HepG2 (cell line): ENCODE data around the gene ZNF281. TPM values are rescaled to one million over a fixed set of nuclear protein-coding genes. Genes with fewer than 3 reads are reported as not detected.
A peak's percentile ranks its signal among the peaks of the same experiment; 100 is the strongest.

ENCODE experiments used
- ARNTL ChIP-seq: sonication (generic); formaldehyde crosslinking; IDR thresholded peaks from 2 replicates; pipeline ENCODE4 v1.4.0; 2020; ENCODE audit warnings: mild to moderate bottlenecking, missing genetic modification reagents
- CC2D1A ChIP-seq: sonication (generic); formaldehyde crosslinking; IDR thresholded peaks from 2 replicates; pipeline ENCODE4 v1.8.1; 2023; ENCODE audit warnings: mild to moderate bottlenecking, missing genetic modification reagents
- DRAP1 ChIP-seq: IDR thresholded peaks from 2 replicates; pipeline ENCODE4 v1.6.1; 2016; ENCODE audit warnings: missing genetic modification reagents, missing compliant biosample characterization
- HINFP ChIP-seq: sonication (generic); formaldehyde crosslinking; IDR thresholded peaks from 2 replicates; pipeline ENCODE4 v1.4.0; 2020; ENCODE audit warnings: low read depth, mild to moderate bottlenecking, missing genetic modification reagents
- JUND ChIP-seq: sonication (generic); formaldehyde crosslinking; IDR thresholded peaks from 2 replicates; pipeline ENCODE4 v1.8.0; 2022; ENCODE audit warnings: mild to moderate bottlenecking, missing genetic modification reagents
- RAD51 ChIP-seq: fragments of 450-650 bp; IDR thresholded peaks from 2 replicates; pipeline ENCODE4 v1.6.1; 2016; ENCODE audit warnings: borderline replicate concordance
- SNAI1 ChIP-seq: sonication (generic); formaldehyde crosslinking; IDR thresholded peaks from 2 replicates; pipeline ENCODE4 v1.5.0; 2020; ENCODE audit warnings: mild to moderate bottlenecking, missing genetic modification reagents, borderline replicate concordance
- ZBTB20 ChIP-seq: sonication (generic); formaldehyde crosslinking; IDR thresholded peaks from 2 replicates; pipeline ENCODE4 v1.8.1; 2023; ENCODE audit warnings: missing genetic modification reagents, low read depth, mild to moderate bottlenecking, borderline replicate concordance
- ZC3H4 ChIP-seq: sonication (generic); formaldehyde crosslinking; IDR thresholded peaks from 2 replicates; pipeline ENCODE4 v1.4.0; 2020; ENCODE audit warnings: missing genetic modification reagents, borderline replicate concordance
- ZNF234 ChIP-seq: sonication (generic); formaldehyde crosslinking; conservative IDR thresholded peaks from 2 replicates; pipeline ENCODE4 v1.5.1; 2020; ENCODE audit warnings: mild to moderate bottlenecking, missing genetic modification reagents
- ZNF333 ChIP-seq: sonication (generic); formaldehyde crosslinking; IDR thresholded peaks from 2 replicates; pipeline ENCODE4 v1.4.0; 2020; ENCODE audit warnings: mild to moderate bottlenecking, missing genetic modification reagents, borderline replicate concordance
- ZNF572 ChIP-seq: sonication (generic); formaldehyde crosslinking; IDR thresholded peaks from 2 replicates; pipeline ENCODE4 v1.5.1; 2020; ENCODE audit warnings: mild to moderate bottlenecking, missing genetic modification reagents
- polyA plus RNA-seq, 8 experiments: library from polyadenylated mRNA; depleted of rRNA in 3 of 8; stranded (reverse) in 7 of 8; unstranded in 1 of 8; fragments of >200 nt; fragmentation: Illumina TruSeq in 4 of 8; extraction: Trizol in 4 of 8; gene quantifications; 2 replicates each; pipeline versions ENCODE4 v1.2.1 to v1.2.3, GENCODE V29; 2011 to 2016; ENCODE audit warnings: low read depth in 4 of 8, missing spikeins in 1 of 8, mixed read lengths in 1 of 8; ENCODE audit not compliant: insufficient read depth in 1 of 8
- total RNA-seq, 5 experiments: library from RNA; depleted of rRNA; stranded (reverse); fragments of >200 nt; fragmentation: Illumina TruSeq; extraction: Trizol; gene quantifications; 2 replicates each; pipeline ENCODE4 v1.2.3, GENCODE V29; 2016; ENCODE audit warnings: low read depth in 1 of 5
- TF ChIP-seq, protein P1 (sequence below): sonication (generic); formaldehyde crosslinking; IDR thresholded peaks from 2 replicates; pipeline ENCODE4 v1.8.0; 2022; ENCODE audit warnings: missing genetic modification reagents, mild to moderate bottlenecking, moderate library complexity, borderline replicate concordance
- TF ChIP-seq, protein P2 (sequence below): sonication (generic); formaldehyde crosslinking; IDR thresholded peaks from 2 replicates; pipeline ENCODE4 v1.4.0; 2020; ENCODE audit warnings: missing genetic modification reagents
- TF ChIP-seq, protein P3 (sequence below): conservative IDR thresholded peaks from 2 replicates; pipeline ENCODE4 v1.6.1; 2018; ENCODE audit warnings: missing genetic modification reagents
- TF ChIP-seq, protein P4 (sequence below): sonication (generic); formaldehyde crosslinking; IDR thresholded peaks from 2 replicates; pipeline ENCODE4 v1.4.0; 2020; ENCODE audit warnings: missing genetic modification reagents
- TF ChIP-seq, protein P5 (sequence below): sonication (generic); formaldehyde crosslinking; IDR thresholded peaks from 2 replicates; pipeline ENCODE4 v1.4.0; 2020; ENCODE audit warnings: missing genetic modification reagents

ZNF281 gene
- total and polyA plus RNA-seq, 2 of the 13 experiments (the other 11 are each of a cell fraction or from before 2014, with no cell fraction given) = 7.7 to 20.6 TPM

DNA sequence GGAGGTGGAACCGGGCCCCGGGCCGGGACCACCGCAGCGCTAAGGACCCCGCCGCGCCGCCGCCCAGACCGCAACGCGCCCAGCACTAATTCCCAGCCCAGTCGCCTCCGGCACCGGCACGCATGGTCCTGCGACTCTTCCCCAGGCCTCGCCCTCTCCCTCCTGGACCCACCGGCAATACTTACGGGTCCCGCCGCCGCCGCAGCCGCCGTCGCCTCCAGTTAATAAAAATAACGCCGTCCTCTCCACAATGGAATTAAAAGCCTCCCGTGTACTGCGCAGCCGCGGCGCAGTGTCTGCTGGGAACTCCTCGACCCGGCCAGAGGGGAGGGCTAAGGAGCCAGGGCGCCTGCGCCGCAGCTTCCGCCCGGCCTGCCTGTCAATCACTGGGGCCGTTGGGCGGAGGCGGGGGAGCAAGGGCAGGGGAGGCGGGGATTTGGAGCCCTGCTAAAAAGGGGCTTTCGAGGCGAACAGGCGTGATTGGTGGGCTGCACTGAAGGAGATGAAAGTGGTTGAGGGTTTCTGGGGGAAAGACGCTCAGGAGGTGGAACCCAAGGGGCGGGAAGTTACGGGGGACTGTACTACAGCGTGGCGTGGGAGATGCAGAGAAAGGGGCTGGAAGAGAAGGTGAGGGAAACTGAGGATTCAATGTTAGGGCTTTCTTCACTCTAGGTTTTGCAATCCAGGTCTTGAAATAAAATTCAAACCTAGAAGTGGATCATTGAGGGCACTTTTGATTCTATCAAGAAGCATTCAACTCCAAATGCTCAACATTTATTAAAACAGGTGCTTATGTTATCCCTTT lies at the start of gene ZNF281 (continued):
- 0 out of 2 replicates have a peak, but pooled peaks have one; percentile 48 for TF ChIP-seq HINFP
- TF ChIP-seq, protein P1, sequence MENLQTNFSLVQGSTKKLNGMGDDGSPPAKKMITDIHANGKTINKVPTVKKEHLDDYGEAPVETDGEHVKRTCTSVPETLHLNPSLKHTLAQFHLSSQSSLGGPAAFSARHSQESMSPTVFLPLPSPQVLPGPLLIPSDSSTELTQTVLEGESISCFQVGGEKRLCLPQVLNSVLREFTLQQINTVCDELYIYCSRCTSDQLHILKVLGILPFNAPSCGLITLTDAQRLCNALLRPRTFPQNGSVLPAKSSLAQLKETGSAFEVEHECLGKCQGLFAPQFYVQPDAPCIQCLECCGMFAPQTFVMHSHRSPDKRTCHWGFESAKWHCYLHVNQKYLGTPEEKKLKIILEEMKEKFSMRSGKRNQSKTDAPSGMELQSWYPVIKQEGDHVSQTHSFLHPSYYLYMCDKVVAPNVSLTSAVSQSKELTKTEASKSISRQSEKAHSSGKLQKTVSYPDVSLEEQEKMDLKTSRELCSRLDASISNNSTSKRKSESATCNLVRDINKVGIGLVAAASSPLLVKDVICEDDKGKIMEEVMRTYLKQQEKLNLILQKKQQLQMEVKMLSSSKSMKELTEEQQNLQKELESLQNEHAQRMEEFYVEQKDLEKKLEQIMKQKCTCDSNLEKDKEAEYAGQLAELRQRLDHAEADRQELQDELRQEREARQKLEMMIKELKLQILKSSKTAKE (CRISPR knock-in tag) = no peak; the same call in 1 of the 2 replicates
- no peak for TF ChIP-seq RAD51
- TF ChIP-seq ZNF234 = no peak
- peak; percentile 87 for TF ChIP-seq DRAP1 (CRISPR knock-in tag)
- no peak for TF ChIP-seq CC2D1A (CRISPR knock-in tag)
- no peak for TF ChIP-seq ARNTL
- TF ChIP-seq, protein P2, sequence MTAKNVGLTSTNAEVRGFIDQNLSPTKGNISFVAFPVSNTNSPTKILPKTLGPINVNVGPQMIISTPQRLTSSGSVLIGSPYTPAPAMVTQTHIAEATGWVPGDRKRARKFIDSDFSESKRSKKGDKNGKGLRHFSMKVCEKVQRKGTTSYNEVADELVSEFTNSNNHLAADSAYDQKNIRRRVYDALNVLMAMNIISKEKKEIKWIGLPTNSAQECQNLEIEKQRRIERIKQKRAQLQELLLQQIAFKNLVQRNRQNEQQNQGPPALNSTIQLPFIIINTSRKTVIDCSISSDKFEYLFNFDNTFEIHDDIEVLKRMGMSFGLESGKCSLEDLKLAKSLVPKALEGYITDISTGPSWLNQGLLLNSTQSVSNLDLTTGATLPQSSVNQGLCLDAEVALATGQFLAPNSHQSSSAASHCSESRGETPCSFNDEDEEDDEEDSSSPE (CRISPR knock-in tag) = peak; percentile 65; the same call in 1 of the 2 replicates
- peak; percentile 28; the same call in 1 of the 2 replicates for TF ChIP-seq ZBTB20 (CRISPR knock-in tag)
- no peak; the same call in 1 of the 2 replicates for TF ChIP-seq ZNF572 (CRISPR knock-in tag)
- peak; percentile 67; the same call in 1 of the 2 replicates for TF ChIP-seq ZNF333 (CRISPR knock-in tag)
- TF ChIP-seq SNAI1 = 0 out of 2 replicates have a peak, but pooled peaks have one; percentile 26
- TF ChIP-seq, protein P3, sequence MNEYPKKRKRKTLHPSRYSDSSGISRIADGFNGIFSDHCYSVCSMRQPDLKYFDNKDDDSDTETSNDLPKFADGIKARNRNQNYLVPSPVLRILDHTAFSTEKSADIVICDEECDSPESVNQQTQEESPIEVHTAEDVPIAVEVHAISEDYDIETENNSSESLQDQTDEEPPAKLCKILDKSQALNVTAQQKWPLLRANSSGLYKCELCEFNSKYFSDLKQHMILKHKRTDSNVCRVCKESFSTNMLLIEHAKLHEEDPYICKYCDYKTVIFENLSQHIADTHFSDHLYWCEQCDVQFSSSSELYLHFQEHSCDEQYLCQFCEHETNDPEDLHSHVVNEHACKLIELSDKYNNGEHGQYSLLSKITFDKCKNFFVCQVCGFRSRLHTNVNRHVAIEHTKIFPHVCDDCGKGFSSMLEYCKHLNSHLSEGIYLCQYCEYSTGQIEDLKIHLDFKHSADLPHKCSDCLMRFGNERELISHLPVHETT (CRISPR knock-in tag) = no peak; the same call in 1 of the 2 replicates
- TF ChIP-seq ZC3H4 (CRISPR knock-in tag) = no peak
- TF ChIP-seq, protein P4, sequence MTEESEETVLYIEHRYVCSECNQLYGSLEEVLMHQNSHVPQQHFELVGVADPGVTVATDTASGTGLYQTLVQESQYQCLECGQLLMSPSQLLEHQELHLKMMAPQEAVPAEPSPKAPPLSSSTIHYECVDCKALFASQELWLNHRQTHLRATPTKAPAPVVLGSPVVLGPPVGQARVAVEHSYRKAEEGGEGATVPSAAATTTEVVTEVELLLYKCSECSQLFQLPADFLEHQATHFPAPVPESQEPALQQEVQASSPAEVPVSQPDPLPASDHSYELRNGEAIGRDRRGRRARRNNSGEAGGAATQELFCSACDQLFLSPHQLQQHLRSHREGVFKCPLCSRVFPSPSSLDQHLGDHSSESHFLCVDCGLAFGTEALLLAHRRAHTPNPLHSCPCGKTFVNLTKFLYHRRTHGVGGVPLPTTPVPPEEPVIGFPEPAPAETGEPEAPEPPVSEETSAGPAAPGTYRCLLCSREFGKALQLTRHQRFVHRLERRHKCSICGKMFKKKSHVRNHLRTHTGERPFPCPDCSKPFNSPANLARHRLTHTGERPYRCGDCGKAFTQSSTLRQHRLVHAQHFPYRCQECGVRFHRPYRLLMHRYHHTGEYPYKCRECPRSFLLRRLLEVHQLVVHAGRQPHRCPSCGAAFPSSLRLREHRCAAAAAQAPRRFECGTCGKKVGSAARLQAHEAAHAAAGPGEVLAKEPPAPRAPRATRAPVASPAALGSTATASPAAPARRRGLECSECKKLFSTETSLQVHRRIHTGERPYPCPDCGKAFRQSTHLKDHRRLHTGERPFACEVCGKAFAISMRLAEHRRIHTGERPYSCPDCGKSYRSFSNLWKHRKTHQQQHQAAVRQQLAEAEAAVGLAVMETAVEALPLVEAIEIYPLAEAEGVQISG = 0 out of 2 replicates have a peak, but pooled peaks have one; percentile 52
- no peak for TF ChIP-seq JUND
- TF ChIP-seq, protein P5, sequence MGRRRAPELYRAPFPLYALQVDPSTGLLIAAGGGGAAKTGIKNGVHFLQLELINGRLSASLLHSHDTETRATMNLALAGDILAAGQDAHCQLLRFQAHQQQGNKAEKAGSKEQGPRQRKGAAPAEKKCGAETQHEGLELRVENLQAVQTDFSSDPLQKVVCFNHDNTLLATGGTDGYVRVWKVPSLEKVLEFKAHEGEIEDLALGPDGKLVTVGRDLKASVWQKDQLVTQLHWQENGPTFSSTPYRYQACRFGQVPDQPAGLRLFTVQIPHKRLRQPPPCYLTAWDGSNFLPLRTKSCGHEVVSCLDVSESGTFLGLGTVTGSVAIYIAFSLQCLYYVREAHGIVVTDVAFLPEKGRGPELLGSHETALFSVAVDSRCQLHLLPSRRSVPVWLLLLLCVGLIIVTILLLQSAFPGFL (CRISPR knock-in tag) = no peak
